Kidney tubule cell (primary cell): ENCODE data around the gene GPC6.

ENCODE experiments used
- DNase-seq: peaks from one replicate; pipeline ENCODE4 v3.0.0-alpha.2; 2018; ENCODE audit warnings: low spot score

Gene GPC6

GRCh38 chr13:93505104-93505952, 278.7 kb downstream of the GPC6 start:
- peak; percentile 19 for DNase-seq

- no peak for DNase-seq
Observed at GRCh38 chr13:93511011-93511410, 284.4 kb downstream of the GPC6 start.

GRCh38 chr13:93515267-93515666, 288.7 kb downstream of the GPC6 start:
- no peak for DNase-seq

GRCh38 chr13:93517658-93518057, 291.1 kb downstream of the GPC6 start:
- no peak for DNase-seq

GRCh38 chr13:93521307-93521706, 294.7 kb downstream of the GPC6 start:
- DNase-seq: no peak

- peak; percentile 74 for DNase-seq
Observed at GRCh38 chr13:93522501-93522900, 295.9 kb downstream of the GPC6 start.

GRCh38 chr13:93525087-93525486, 298.5 kb downstream of the GPC6 start:
- DNase-seq: no peak

- no peak for DNase-seq
Observed at GRCh38 chr13:93527748-93528297, 301.2 kb downstream of the GPC6 start.

- no peak for DNase-seq
Observed at GRCh38 chr13:93529961-93530360, 303.4 kb downstream of the GPC6 start.

GRCh38 chr13:93534181-93534700, 307.6 kb downstream of the GPC6 start:
- no peak for DNase-seq

- DNase-seq: peak; percentile 76
Observed at GRCh38 chr13:93535251-93535650, 308.6 kb downstream of the GPC6 start.

- no peak for DNase-seq
Observed at GRCh38 chr13:93539914-93540313, 313.3 kb downstream of the GPC6 start.

- DNase-seq: peak; percentile 63
Observed at GRCh38 chr13:93547886-93548285, 321.3 kb downstream of the GPC6 start.

GRCh38 chr13:93549326-93550005, 322.9 kb downstream of the GPC6 start:
- DNase-seq: peak; percentile 84

- DNase-seq: no peak
Observed at GRCh38 chr13:93550236-93550635, 323.6 kb downstream of the GPC6 start.

GRCh38 chr13:93552596-93552995, 326.0 kb downstream of the GPC6 start:
- DNase-seq: no peak

- no peak for DNase-seq
Observed at GRCh38 chr13:93554514-93554913, 327.9 kb downstream of the GPC6 start.

- DNase-seq: no peak
Observed at GRCh38 chr13:93558637-93559036, 332.0 kb downstream of the GPC6 start.

GRCh38 chr13:93559718-93560117, 333.1 kb downstream of the GPC6 start:
- DNase-seq: peak; percentile 99

GRCh38 chr13:93561576-93562225, 335.1 kb downstream of the GPC6 start:
- DNase-seq: no peak

- peak; percentile 55 for DNase-seq
Observed at GRCh38 chr13:93562676-93563075, 336.1 kb downstream of the GPC6 start.

- DNase-seq: no peak
Observed at GRCh38 chr13:93577105-93577504, 350.5 kb downstream of the GPC6 start.
